Nephron (organoid): ENCODE measurements around the gene BAZ2B.
A peak's percentile ranks its signal among the peaks of the same experiment; 100 is the strongest.
"Not testable (repeated sequence)": the region's sequence is repeated elsewhere in the genome, so short reads cannot be mapped to it uniquely, and the experiment has no call there.

Source experiments
- H3K27ac Mint-ChIP-seq, 3 experiments: 2 replicates each; pipeline ENCODE4 v1.8.0; 2020; ENCODE audit warnings: mixed read lengths in 3 of 3, mild to moderate bottlenecking in 2 of 3, moderate library complexity in 1 of 3
- H3K27me3 Mint-ChIP-seq: 2 replicates; pipeline ENCODE4 v1.8.0; 2021; ENCODE audit warnings: low read depth, mild to moderate bottlenecking, moderate library complexity, mixed read lengths
- H3K36me3 Mint-ChIP-seq: 2 replicates; pipeline ENCODE4 v1.8.0; 2020; ENCODE audit warnings: low read depth, mixed read lengths
- H3K4me1 Mint-ChIP-seq: 2 replicates; pipeline ENCODE4 v1.8.0; 2020; ENCODE audit warnings: mixed read lengths
- H3K4me3 Mint-ChIP-seq, 3 experiments: 2 replicates each; pipeline ENCODE4 v1.8.0; 2020; ENCODE audit warnings: mild to moderate bottlenecking in 3 of 3, mixed read lengths in 3 of 3, moderate library complexity in 2 of 3
- H3K9me3 Mint-ChIP-seq: 2 replicates; pipeline ENCODE4 v1.8.0; 2020; ENCODE audit warnings: mixed read lengths
- TF ChIP-seq, protein P1 (sequence below), 3 experiments: fragments of 200-600 bp; sonication (generic); IDR thresholded peaks; one replicate each; pipeline ENCODE4 v1.5.0; 2021; ENCODE audit warnings: antibody characterized with exemption in 3 of 3; ENCODE audit not compliant: unreplicated experiment in 3 of 3

BAZ2B gene

DNA sequence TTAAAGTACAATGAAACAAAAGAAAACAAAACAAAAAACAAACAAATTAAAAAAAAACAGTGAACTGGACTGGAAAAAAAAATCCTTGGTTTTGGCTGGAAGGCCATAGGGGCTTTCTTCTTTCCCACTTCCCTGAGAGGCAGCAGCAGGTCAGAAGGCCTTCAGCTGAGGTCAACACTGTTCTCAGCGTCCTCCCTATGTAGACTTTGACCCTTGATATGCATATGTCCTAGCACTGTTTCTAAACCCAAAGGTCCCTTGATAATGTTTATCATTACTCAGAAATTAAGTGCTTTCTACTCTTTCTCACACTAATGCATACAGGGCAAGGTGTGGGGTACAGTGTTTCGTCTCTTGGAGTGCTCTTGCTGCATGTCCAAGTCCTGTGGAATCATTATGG lies 254.3 kb downstream of the BAZ2B start:
- TF ChIP-seq, protein P1, sequence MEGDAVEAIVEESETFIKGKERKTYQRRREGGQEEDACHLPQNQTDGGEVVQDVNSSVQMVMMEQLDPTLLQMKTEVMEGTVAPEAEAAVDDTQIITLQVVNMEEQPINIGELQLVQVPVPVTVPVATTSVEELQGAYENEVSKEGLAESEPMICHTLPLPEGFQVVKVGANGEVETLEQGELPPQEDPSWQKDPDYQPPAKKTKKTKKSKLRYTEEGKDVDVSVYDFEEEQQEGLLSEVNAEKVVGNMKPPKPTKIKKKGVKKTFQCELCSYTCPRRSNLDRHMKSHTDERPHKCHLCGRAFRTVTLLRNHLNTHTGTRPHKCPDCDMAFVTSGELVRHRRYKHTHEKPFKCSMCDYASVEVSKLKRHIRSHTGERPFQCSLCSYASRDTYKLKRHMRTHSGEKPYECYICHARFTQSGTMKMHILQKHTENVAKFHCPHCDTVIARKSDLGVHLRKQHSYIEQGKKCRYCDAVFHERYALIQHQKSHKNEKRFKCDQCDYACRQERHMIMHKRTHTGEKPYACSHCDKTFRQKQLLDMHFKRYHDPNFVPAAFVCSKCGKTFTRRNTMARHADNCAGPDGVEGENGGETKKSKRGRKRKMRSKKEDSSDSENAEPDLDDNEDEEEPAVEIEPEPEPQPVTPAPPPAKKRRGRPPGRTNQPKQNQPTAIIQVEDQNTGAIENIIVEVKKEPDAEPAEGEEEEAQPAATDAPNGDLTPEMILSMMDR (IDR thresholded peaks at IDR 0.05; ENCODE audit: unreplicated experiment in 3 of 3), result no peak
- H3K36me3 Mint-ChIP-seq, result peaks cover 94% of the 10 kb centered on the region

DNA sequence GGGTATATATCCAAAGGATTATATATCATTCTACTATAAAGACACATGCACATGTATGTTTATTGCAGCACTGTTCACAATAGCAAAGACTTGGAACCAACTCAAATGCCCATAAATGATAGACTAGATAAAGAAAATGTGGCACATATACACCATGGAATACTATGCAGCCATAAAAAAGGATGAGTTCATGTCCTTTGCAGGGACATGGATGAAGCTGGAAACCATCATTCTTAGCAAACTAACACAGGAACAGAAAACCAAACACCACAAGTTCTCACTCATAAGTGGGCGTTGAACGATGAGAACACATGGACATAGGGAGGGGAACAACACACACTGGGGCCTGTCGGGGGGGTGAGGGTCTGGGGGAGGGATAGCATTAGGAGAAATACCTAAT lies 254.7 kb downstream of the BAZ2B start:
- not testable (repeated sequence) for H3K27ac Mint-ChIP-seq, H3K4me1 Mint-ChIP-seq, H3K4me3 Mint-ChIP-seq, H3K27me3 Mint-ChIP-seq
- H3K36me3 Mint-ChIP-seq, result peaks cover 94% of the 10 kb centered on the region
- peaks cover 25% of the 10 kb centered on the region for H3K9me3 Mint-ChIP-seq

More for the DNA sequence above, 254.3 kb downstream of the BAZ2B start:
- H3K4me3 Mint-ChIP-seq, result no peak overlapping the region
- no peaks in the 10 kb centered on the region for H3K27me3 Mint-ChIP-seq
- peaks cover 25% of the 10 kb centered on the region for H3K9me3 Mint-ChIP-seq
- peak overlapping the region in 1 of 3 experiments; percentile 88 for H3K27ac Mint-ChIP-seq
- H3K4me1 Mint-ChIP-seq, result no peaks in the 10 kb centered on the region

DNA sequence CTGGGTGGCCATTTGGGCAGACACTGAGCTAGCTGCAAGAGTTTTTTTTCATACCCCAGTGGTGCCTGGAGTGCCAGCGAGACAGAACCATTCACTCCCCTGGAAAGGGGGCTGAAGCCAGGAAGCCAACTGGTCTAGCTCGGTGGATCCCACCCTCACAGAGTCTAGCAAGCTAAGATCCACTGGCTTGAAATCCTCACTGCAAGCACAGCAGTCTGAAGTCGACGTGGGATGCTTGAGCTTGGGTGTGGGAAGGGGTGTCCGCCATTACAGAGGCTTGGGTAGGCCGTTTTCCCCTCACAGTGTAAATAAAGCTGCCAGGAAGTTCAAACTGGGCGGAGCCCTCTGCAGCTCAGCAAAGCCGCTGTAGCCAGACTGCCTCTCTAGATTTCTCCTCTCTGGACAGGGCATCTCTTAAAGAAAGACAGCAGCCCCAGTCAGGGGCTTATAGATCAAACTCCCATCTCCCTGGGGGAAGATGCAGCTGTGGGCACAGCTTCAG lies 260.2 kb downstream of the BAZ2B start:
- Mint-ChIP-seq H3K4me3 (no peak overlapping the region), H3K9me3 (peaks cover 12% of the 10 kb centered on the region), H3K36me3 (peaks cover 67% of the 10 kb centered on the region), H3K27ac (no peak overlapping the region), H3K4me1 (no peaks in the 10 kb centered on the region), H3K27me3 (no peaks in the 10 kb centered on the region)
- TF ChIP-seq, protein P1 (IDR thresholded peaks at IDR 0.05; ENCODE audit: unreplicated experiment in 3 of 3), result no peak

DNA sequence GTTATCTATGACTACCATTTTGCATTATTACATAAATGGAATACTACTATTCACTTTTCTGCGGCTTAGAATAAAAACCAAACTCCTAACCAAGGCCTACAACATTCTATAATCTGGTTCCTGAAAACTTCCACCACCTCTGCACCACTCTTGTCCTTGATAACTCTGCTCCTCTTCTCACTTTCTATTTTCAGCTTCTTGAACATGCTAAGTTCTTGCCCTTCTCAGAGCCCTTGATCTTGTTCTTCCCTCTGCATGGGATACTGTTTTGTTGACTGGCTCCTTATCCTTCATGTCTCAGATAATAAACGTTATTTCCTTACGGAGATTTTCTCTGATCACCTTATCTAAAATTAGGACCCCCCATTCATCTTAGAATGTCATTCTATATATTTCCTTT lies 264.4 kb downstream of the BAZ2B start:
- TF ChIP-seq, protein P1 (IDR thresholded peaks at IDR 0.05; ENCODE audit: unreplicated experiment in 3 of 3), result no peak
- no peaks in the 10 kb centered on the region for H3K4me1 Mint-ChIP-seq
- no peaks in the 10 kb centered on the region for H3K9me3 Mint-ChIP-seq
- no peaks in the 10 kb centered on the region for H3K27me3 Mint-ChIP-seq
- H3K36me3 Mint-ChIP-seq, result peaks cover 49% of the 10 kb centered on the region
- H3K27ac Mint-ChIP-seq, result no peak overlapping the region
- H3K4me3 Mint-ChIP-seq, result no peak overlapping the region

DNA sequence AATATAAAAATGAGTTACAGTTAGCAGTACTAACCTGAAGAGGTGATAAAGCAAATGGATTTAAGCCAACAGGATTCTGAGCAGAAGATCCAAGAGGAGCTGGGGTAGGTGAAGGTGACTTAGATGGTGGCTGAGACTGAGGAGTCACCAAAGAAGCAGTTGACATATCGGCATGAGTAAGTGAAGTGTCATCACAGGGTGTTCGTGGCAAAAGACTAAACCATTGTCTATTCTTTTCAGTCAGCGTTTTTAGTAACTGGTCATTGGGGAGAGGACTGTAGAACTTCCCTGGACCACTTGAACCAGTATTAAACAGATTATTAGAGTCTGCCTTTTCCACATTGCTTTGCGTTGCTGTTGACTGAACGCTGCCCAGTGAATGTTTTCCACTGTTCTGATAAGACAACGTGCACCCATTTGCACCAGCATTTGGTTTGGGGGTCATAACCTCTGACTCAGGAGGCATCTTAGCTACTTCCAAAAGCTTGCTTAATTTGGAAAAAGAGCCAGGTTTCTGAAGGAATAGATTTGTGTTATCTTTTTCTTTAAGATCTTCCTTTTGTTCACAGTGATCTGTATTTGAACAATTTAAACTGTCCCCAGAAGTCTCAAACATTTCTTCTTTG lies 266.6 kb downstream of the BAZ2B start:
- Mint-ChIP-seq H3K4me3 (no peak overlapping the region), H3K27ac (no peak overlapping the region), H3K9me3 (no peaks in the 10 kb centered on the region), H3K27me3 (no peaks in the 10 kb centered on the region), H3K4me1 (no peaks in the 10 kb centered on the region), H3K36me3 (peaks cover 49% of the 10 kb centered on the region)
- TF ChIP-seq, protein P1 (IDR thresholded peaks at IDR 0.05; ENCODE audit: unreplicated experiment in 3 of 3), result no peak

DNA sequence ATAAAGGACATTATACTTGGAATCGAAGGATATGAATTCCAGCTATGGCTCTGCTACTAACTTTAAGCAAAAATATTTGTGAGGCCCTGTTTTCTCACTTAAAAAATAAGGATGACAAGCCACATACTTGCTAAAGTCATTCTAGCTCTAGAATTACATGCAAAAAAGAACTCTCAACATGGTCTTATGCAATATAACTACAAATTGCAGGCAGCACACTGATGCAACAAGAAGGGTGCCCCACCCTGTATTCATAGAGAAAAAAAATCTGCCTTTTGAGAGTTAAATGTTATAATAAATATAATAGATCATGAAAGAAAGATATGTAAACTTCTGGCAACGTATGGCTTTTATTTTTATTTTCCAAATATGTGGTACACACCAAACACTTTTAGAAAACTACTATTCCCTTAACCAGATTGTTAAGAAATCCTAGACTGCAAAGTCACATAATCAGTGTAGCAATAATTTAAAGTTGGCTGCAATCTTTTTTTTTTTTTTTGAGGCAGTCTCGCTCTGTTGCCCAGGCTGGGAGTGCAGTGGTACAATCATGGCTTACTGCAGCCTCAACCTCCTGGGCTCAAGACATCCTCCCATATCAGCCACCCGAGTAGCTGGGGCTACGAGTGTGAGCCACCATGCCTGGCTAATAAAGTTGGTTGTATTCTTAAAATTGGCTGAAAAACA lies 289.6 kb downstream of the BAZ2B start:
- Mint-ChIP-seq H3K27me3 (no peaks in the 10 kb centered on the region), H3K36me3 (peaks cover 52% of the 10 kb centered on the region), H3K27ac (peak overlapping the region in 1 of 3 experiments; percentile 22), H3K9me3 (no peaks in the 10 kb centered on the region), H3K4me1 (no peaks in the 10 kb centered on the region), H3K4me3 (no peak overlapping the region)
- TF ChIP-seq, protein P1 (IDR thresholded peaks at IDR 0.05; ENCODE audit: unreplicated experiment in 3 of 3), result no peak
